Loucy (cell line): Measurements from ENCODE around the gene SNX25.

Source experiments
- EZH2phosphoT487 ChIP-seq: fragments of 200-600 bp; IDR thresholded peaks from 2 replicates; pipeline ENCODE4 v1.6.1; 2018; ENCODE audit warnings: antibody characterized with exemption, mild to moderate bottlenecking, moderate library complexity, borderline replicate concordance
- TF ChIP-seq, protein P1 (sequence below): fragments of 200-600 bp; sonication (generic); conservative IDR thresholded peaks from 2 replicates; pipeline ENCODE4 v1.5.1; 2014; ENCODE audit warnings: mild to moderate bottlenecking, antibody characterized with exemption, low read length

GRCh38 chr4:185242749-185243533 is 33.5 kb downstream of the SNX25 start:
- TF ChIP-seq, protein P1, sequence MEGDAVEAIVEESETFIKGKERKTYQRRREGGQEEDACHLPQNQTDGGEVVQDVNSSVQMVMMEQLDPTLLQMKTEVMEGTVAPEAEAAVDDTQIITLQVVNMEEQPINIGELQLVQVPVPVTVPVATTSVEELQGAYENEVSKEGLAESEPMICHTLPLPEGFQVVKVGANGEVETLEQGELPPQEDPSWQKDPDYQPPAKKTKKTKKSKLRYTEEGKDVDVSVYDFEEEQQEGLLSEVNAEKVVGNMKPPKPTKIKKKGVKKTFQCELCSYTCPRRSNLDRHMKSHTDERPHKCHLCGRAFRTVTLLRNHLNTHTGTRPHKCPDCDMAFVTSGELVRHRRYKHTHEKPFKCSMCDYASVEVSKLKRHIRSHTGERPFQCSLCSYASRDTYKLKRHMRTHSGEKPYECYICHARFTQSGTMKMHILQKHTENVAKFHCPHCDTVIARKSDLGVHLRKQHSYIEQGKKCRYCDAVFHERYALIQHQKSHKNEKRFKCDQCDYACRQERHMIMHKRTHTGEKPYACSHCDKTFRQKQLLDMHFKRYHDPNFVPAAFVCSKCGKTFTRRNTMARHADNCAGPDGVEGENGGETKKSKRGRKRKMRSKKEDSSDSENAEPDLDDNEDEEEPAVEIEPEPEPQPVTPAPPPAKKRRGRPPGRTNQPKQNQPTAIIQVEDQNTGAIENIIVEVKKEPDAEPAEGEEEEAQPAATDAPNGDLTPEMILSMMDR: no peak
- TF ChIP-seq EZH2phosphoT487: no peak
